Right lobe of liver (tissue), 6 donors: ENCODE measurements around the gene HDAC9. TPM values are rescaled to one million over a fixed set of nuclear protein-coding genes. Genes with fewer than 3 reads are reported as not detected.

Experiments
- ATAC-seq, 4 donors: fragments of 200-7000 bp; cut with Tn5 transposase; one replicate each; pipeline ENCODE4 v1.9.1; 2020; ENCODE audit warnings: mild to moderate bottlenecking in 4 of 4, moderate library complexity in 4 of 4
- DNase-seq, 3 donors: peaks; one replicate each; pipeline ENCODE4 v3.0.0-alpha.2; 2020
- H3K27ac ChIP-seq, 3 donors: fragments of 200-600 bp; one replicate each; pipeline ENCODE4 v1.8.0; 2022
- H3K27me3 ChIP-seq, 2 donors: fragments of 200-600 bp; one replicate each; pipeline ENCODE4 v1.8.0; 2022
- H3K36me3 ChIP-seq, 4 donors: fragments of 200-600 bp; sonication (generic) in 1 of 4; one replicate each; pipeline versions ENCODE4 v1.5.1 to v1.8.0; 2017 to 2022; ENCODE audit warnings: control low read depth in 1 of 4
- H3K4me1 ChIP-seq, 4 donors: fragments of 200-600 bp; sonication (generic) in 1 of 4; one replicate each; pipeline versions ENCODE4 v1.5.1 to v1.8.0; 2017 to 2022; ENCODE audit warnings: control low read depth in 1 of 4
- H3K4me3 ChIP-seq, 3 donors: fragments of 200-600 bp; one replicate each; pipeline ENCODE4 v1.8.0; 2022
- H3K9me3 ChIP-seq, 4 donors: fragments of 200-600 bp; sonication (generic) in 1 of 4; one replicate each; pipeline versions ENCODE4 v1.5.1 to v1.8.0; 2017 to 2022; ENCODE audit warnings: control low read depth in 1 of 4
- POLR2A ChIP-seq: fragments of 450-650 bp; IDR thresholded peaks from one replicate; pipeline ENCODE4 v1.6.1; 2017; ENCODE audit warnings: antibody characterized with exemption, mild to moderate bottlenecking
- WGBS: methylation state at CpG from one replicate; pipeline ENCODE4 v1.1.6; 2018; ENCODE audit warnings: low coverage, low lambda C conversion rate; ENCODE audit not compliant: insufficient coverage; ENCODE audit errors: missing lambda C conversion rate; 5-methylcytosine and 5-hydroxymethylcytosine counted together
- intact Hi-C, 2 donors: fragments of 100-400 bp; cut with DNase I; formaldehyde crosslinking; loops; one replicate each; pipeline versions ENCODE4 v1.11.2 to v1.14.1; 2022
- total RNA-seq, 6 experiments: library from RNA; depleted of rRNA in 2 of 6; stranded (reverse); fragments of >200 nt in 2 of 6; fragmentation: NEBNext Ultra II Directional in 3 of 6; extraction: Animal tissue kit (Norgen Biotek cat#: 25700) in 3 of 6; gene quantifications; one replicate each; pipeline versions ENCODE4 v1.1.0 to v1.2.4, GENCODE V29; 2016 to 2023
- TF ChIP-seq, protein P1 (sequence below), 4 donors: fragments of 200-600 bp in 3 of 4; fragments of 450-650 bp in 1 of 4; IDR thresholded peaks; one replicate each; pipeline versions ENCODE4 v1.5.1 to v1.8.0; 2016 to 2022; ENCODE audit warnings: antibody characterized with exemption in 4 of 4, mild to moderate bottlenecking in 2 of 4
- donor health status: DM: no; HTN: yes; CAD: no.
- donor health status: DM: no; HTN: no; CAD: no.
- donor health status: DM: no; HTN: no; CAD: no.
- donor health status: DM: no; HTN: yes; CAD: no.
- donor health status: DM: no; HTN: yes; CAD: no.

HDAC9 gene
- total RNA-seq, 6 experiments from 2014 or later, result 1.0 to 4.1 (median 2.5) TPM

DNA sequence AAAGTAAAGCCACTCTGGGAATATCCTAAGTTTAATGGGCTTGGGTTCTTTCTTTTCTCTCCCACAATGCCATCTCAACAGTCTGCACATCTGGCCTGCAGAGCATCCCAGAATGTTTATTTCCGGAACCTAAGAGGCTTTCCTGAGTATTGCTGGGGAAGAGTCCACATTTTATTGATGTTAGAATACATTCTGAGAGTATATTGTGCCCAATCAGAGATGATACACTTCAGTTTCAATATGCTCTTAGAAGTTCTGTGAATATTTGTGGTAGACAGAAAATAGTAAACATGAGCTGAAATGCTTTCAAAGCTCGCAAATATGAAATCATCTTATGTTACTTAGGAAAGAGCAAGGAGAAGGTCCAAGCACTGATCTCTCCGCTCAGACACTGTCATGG lies 421.3 kb downstream of the HDAC9 start:
- H3K9me3 ChIP-seq, result no peaks in the 10 kb centered on the region
- ATAC-seq, result no peak
- H3K36me3 ChIP-seq, result no peaks in the 10 kb centered on the region
- intact Hi-C loops, result no loop called here
- no peaks in the 10 kb centered on the region for H3K27me3 ChIP-seq
- no peak overlapping the region for H3K27ac ChIP-seq
- no peaks in the 10 kb centered on the region for H3K4me1 ChIP-seq
- 45% methylated on average over 3 of the region's 3 CpGs for WGBS
- DNase-seq, result no peak
- no peak overlapping the region for H3K4me3 ChIP-seq
- no peak for TF ChIP-seq POLR2A
- TF ChIP-seq, protein P1, sequence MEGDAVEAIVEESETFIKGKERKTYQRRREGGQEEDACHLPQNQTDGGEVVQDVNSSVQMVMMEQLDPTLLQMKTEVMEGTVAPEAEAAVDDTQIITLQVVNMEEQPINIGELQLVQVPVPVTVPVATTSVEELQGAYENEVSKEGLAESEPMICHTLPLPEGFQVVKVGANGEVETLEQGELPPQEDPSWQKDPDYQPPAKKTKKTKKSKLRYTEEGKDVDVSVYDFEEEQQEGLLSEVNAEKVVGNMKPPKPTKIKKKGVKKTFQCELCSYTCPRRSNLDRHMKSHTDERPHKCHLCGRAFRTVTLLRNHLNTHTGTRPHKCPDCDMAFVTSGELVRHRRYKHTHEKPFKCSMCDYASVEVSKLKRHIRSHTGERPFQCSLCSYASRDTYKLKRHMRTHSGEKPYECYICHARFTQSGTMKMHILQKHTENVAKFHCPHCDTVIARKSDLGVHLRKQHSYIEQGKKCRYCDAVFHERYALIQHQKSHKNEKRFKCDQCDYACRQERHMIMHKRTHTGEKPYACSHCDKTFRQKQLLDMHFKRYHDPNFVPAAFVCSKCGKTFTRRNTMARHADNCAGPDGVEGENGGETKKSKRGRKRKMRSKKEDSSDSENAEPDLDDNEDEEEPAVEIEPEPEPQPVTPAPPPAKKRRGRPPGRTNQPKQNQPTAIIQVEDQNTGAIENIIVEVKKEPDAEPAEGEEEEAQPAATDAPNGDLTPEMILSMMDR (IDR thresholded peaks at IDR 0.05), result no peak

DNA sequence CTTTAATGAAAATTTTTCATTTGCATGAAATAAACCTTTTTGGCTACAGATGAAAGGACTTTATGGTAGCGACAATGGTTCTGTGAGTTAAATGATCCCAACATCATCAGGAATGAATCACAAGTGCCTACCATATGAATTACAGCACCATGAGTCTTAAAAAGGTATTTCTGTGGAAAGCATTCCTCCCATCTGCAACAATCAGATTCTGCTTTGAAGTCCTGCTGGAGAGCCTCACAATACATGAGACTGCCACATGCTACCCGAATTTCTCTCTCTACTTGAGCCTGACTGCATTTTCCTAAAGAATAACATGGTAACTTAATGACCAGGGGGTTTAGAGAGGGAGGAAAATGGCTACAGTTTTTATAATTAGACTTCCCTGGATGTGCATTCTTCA lies 431.6 kb downstream of the HDAC9 start:
- no peaks in the 10 kb centered on the region for H3K9me3 ChIP-seq
- H3K4me1 ChIP-seq, result no peaks in the 10 kb centered on the region
- no peaks in the 10 kb centered on the region for H3K27me3 ChIP-seq
- ATAC-seq (no peak), DNase-seq (no peak)
- H3K36me3 ChIP-seq, result no peaks in the 10 kb centered on the region
- intact Hi-C loops, result no loop called here
- TF ChIP-seq POLR2A, result no peak
- TF ChIP-seq, protein P1 (IDR thresholded peaks at IDR 0.05), result no peak
- no peak overlapping the region for H3K27ac ChIP-seq
- WGBS, result 38% methylated on average over 2 of the region's 2 CpGs
- H3K4me3 ChIP-seq, result no peak overlapping the region

DNA sequence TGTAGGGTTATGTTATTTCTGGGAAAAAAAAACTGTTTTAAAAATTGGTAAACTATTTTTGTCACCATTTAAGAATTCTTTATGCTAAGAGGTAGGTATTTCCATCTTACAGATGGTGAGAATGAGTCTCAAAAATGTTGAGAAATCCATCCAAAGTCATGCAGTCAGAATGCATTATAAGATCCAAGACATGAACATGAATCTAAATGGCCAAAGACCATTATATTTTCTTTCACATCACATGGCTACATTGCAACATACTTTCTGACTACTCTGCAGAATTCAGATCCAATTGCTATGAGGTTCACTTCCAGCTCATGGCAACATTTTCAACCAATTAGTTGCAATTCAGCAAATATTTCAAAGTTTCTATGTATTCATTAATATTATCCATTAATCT lies 440.7 kb downstream of the HDAC9 start:
- no peak for TF ChIP-seq POLR2A
- TF ChIP-seq, protein P1 (IDR thresholded peaks at IDR 0.05), result no peak
- no peak overlapping the region for H3K27ac ChIP-seq
- no peaks in the 10 kb centered on the region for H3K4me1 ChIP-seq
- H3K27me3 ChIP-seq, result no peaks in the 10 kb centered on the region
- intact Hi-C loops, result no loop called here
- H3K4me3 ChIP-seq, result no peak overlapping the region
- H3K9me3 ChIP-seq, result peaks cover 0 to 2% (median 0%) of the 10 kb centered on the region in 4 donors
- DNase-seq, result no peak
- no peak for ATAC-seq
- H3K36me3 ChIP-seq, result no peaks in the 10 kb centered on the region

DNA sequence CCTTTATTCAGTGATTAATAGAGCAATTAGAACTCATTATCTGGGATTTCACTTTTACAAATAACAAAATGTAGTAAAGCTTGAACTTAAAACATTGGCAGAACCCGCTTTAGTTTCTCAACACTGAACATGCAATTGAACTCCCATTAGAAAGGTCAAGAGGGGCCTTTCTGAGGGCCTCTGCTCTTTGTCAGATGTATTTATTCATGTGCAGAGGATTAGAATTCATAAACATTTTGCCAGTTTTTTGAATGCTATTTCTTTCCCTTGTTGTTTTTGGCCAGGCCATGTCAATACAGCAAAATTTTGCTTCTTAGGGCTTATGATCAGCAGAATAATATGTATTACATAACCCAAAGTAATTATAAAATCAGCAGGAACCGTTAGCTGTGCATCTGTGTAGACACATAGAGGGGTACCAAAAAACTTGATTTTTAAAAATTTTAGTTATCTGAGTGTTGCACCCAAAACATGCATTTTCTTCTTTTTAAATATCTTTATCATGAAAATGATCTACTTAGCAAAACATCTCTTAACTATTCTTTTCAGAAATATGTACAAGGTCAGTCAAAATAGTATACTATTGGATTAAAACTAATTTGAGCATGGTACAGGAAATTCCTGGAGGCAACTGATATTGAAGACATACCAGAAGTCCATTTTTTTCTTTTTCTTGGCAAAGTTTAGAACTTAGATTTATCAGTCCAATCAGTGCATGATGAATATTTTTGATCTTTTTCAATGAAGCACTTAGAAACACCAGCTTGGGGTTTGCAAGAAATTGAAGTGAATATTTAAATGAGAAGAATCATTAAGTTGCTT lies 444.4 kb downstream of the HDAC9 start:
- ATAC-seq (no peak), DNase-seq (no peak)
- Histone ChIP-seq H3K27me3 (no peaks in the 10 kb centered on the region), H3K36me3 (no peaks in the 10 kb centered on the region), H3K4me1 (no peaks in the 10 kb centered on the region), H3K9me3 (peaks cover 0 to 2% (median 0%) of the 10 kb centered on the region in 4 donors), H3K4me3 (no peak overlapping the region), H3K27ac (no peak overlapping the region)
- TF ChIP-seq, protein P1 (IDR thresholded peaks at IDR 0.05), result no peak
- TF ChIP-seq POLR2A, result no peak
- intact Hi-C loops, result no loop called here
- 28% methylated on average over 2 of the region's 2 CpGs for WGBS
